ENCODE data around the gene SNTG2.

SNTG2 gene

DNA sequence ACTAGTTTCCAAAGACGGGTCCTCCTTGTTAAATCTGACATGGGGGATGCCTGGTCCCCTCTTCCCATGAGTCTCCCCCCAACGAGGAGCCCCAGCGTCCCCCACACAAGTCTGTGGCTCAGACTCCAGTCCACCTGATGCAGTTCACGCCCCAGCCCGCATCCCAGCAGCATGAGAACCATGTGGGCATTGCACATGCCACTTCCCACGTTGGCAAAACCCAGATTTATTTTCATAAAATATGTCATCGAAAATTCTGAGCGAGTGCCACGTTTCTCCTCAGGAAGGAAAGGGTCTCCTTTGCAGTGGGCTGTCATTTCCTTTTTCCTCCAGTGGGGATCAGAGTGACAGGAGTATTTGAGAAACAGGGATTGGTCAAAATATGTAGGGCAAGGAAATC, 417.0 kb downstream of the SNTG2 start:
- TF ChIP-seq, protein P1, sequence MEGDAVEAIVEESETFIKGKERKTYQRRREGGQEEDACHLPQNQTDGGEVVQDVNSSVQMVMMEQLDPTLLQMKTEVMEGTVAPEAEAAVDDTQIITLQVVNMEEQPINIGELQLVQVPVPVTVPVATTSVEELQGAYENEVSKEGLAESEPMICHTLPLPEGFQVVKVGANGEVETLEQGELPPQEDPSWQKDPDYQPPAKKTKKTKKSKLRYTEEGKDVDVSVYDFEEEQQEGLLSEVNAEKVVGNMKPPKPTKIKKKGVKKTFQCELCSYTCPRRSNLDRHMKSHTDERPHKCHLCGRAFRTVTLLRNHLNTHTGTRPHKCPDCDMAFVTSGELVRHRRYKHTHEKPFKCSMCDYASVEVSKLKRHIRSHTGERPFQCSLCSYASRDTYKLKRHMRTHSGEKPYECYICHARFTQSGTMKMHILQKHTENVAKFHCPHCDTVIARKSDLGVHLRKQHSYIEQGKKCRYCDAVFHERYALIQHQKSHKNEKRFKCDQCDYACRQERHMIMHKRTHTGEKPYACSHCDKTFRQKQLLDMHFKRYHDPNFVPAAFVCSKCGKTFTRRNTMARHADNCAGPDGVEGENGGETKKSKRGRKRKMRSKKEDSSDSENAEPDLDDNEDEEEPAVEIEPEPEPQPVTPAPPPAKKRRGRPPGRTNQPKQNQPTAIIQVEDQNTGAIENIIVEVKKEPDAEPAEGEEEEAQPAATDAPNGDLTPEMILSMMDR (IDR thresholded peaks at IDR 0.05; ENCODE audit: low read depth, low read length): no peak
- DNase-seq (ENCODE audit: extremely low read depth, low read depth): no peak

DNA sequence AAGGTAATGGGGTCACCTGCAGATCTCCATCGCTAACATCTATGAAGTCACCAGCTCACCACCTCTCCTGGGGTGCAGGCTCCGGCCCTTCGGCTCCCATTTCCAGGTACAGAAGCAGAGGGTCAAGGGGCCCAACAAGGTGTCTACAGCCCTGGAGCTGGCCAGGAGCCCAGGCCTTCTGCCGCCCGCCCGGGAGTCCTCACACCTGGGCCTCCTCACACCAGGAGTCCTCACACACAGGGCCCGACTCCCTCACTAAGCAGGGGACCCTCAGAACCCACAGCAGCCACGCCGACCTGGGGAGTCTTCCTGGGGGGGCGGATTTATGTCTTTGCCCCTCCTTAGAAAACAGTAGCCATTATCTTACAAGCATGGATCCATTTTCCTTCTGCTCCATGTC, 419.3 kb downstream of the SNTG2 start:
- no peak for DNase-seq (ENCODE audit: extremely low read depth, low read depth)
- TF ChIP-seq, protein P1 (IDR thresholded peaks at IDR 0.05; ENCODE audit: low read depth, low read length): no peak

DNA sequence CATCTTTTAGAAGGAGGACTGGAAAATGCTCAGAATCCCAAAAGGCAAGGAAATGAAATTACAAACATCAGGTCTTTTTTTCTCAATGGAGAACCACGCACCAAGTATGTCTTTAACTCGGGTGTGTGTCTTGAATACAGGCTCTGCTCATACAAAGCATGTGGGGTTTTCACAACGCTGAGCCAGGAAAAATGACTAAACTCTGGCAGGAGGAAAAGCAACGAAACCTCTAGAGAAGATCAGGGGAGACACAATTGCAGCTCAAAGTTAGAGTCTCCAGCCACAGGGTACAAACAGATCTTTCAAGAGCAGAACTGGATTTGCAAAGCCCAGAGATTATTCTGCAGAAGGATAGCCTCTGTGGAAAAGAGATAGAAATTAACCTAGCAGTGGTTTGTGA, 419.8 kb downstream of the SNTG2 start:
- no peak for DNase-seq (ENCODE audit: extremely low read depth, low read depth)
- TF ChIP-seq, protein P1 (IDR thresholded peaks at IDR 0.05; ENCODE audit: low read depth, low read length): no peak

DNA sequence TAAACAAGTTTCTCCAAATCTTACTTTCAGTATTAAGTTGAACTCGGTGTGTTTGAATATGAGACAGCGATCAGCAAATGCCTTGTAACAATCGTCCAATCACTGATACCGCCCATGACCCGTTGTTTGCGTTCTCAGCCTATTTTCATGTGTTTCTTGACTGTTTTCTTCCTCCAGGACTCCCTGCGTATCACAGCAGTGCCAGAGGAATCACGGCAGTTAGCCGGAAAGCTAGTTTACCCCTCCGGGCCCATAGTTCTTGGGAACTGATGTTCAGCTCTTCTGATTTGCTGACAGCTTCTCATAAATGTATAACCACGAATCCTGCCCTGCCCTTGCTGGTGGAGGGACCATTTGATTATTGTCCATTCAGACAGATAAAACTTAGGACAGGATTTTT, 420.4 kb downstream of the SNTG2 start:
- TF ChIP-seq, protein P1 (IDR thresholded peaks at IDR 0.05; ENCODE audit: low read depth, low read length): no peak
- no peak for DNase-seq (ENCODE audit: extremely low read depth, low read depth)

DNA sequence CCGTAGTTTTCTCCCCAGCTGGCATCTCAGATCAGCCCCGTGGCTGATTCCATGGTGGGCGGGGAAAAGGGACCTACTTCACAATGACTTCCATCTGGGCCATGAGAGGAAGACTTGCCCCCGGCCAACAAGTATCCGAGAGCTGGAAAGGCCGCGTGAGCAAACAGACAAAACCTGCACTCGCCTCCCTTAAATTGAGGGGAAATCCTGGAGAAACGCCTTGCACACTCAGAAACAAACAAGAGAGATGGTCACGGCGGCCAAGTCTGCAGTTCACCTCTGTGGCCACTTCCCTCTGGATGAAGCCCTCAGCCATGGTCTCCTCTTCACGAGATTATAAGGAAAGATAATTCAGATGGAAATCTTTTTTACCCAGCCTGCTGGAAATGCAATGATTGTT, 423.2 kb downstream of the SNTG2 start:
- TF ChIP-seq, protein P1 (IDR thresholded peaks at IDR 0.05; ENCODE audit: low read depth, low read length): no peak
- DNase-seq (ENCODE audit: extremely low read depth, low read depth): no peak

DNA sequence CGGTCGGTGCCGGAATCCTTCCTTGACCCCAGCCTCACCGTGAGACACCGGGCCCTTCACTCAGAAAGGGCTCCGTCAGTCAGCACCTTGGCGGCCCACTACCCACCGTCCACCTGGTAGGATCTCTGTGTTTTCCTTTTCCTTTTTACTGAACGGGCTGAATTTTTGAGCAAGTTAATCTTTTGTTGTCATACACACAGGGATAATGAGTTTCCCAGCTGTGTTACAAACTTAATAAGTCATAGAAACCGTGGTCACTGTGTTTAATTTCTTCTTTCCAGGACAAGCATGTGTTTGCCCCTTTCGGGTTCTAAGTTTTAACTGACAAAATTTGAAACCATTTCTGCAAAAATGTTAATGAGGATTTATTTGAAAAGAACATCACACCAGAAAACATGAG, 423.6 kb downstream of the SNTG2 start:
- TF ChIP-seq, protein P1 (IDR thresholded peaks at IDR 0.05; ENCODE audit: low read depth, low read length): no peak
- DNase-seq (ENCODE audit: extremely low read depth, low read depth): no peak

DNA sequence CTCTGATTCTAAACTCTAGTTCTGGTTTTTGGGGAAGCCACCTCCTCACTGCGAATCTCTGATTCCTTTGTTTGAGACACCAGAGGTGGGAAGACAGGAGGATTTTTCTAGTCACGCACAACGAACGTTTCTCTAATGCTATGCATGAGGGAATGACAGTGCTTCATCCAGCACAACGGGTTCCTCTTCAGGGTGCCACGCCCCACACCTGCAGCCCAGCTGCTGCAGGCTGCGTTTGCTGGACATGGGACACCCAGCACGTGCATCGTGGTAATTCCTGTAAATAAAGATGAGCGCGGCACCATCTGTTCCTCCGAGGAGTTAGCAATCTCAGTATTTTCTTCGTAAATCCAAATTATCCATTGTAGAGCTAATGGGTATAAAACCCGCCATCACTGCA, 425.1 kb downstream of the SNTG2 start:
- no peak for DNase-seq (ENCODE audit: extremely low read depth, low read depth)
- TF ChIP-seq, protein P1 (IDR thresholded peaks at IDR 0.05; ENCODE audit: low read depth, low read length): no peak
